Measurements from ENCODE around the gene BMPR2. TPM values are rescaled to one million over a fixed set of nuclear protein-coding genes. Genes with fewer than 3 reads are reported as not detected.
"Not testable (repeated sequence)": the region's sequence is repeated elsewhere in the genome, so short reads cannot be mapped to it uniquely, and the experiment has no call there.

The BMPR2 gene
- total and polyA plus RNA-seq, 2 donors (not counting 1 experiment from before 2014, with no cell fraction given), result 3.1 to 24.6 TPM

GRCh38 chr2:202434472-202434871 lies 58.3 kb downstream of the BMPR2 start:
- WGBS (ENCODE audit: insufficient coverage), result no CpG with 5 or more reads among the region's 1 CpG
- Mint-ChIP-seq H3K4me3 (no peak overlapping the region), H3K4me1 (no peaks in the 10 kb centered on the region), H3K27ac (no peak overlapping the region), H3K27me3 (peaks cover 8% of the 10 kb centered on the region), H3K9me3 (ENCODE audit: insufficient read depth) (peaks cover 1% of the 10 kb centered on the region)
- DNase-seq, result no peak
- Histone ChIP-seq H3K36me3 (replicated peaks in 1 of 2; ENCODE audit: control extremely low read depth in 1 of 2, control insufficient read depth in 1 of 2, extremely low read depth in 1 of 2, insufficient read depth in 2 of 2, low read length in 1 of 2) (peaks cover 0 to 1% of the 10 kb centered on the region in 2 experiments), H3K79me2 (ENCODE audit: control insufficient read depth, insufficient read depth, low read length) (peaks cover 7% of the 10 kb centered on the region), H3K4me3 (ENCODE audit: control extremely low read depth in 1 of 5, extremely low read depth in 1 of 5, insufficient read depth in 1 of 5, low read depth in 2 of 5, low read length in 4 of 5) (no peak overlapping the region), H3K27me3 (replicated peaks in 1 of 4; ENCODE audit: control extremely low read depth in 1 of 4, control insufficient read depth in 3 of 4, insufficient read depth in 4 of 4, low read length in 3 of 4) (peaks cover 0 to 7% (median 2%) of the 10 kb centered on the region in 4 experiments), H3K9ac (ENCODE audit: low read length) (no peak overlapping the region), H3K4me1 (ENCODE audit: control insufficient read depth in 2 of 2, insufficient read depth in 2 of 2, low read length in 2 of 2) (no peaks in the 10 kb centered on the region), H2AFZ (ENCODE audit: insufficient read depth, low read depth, low read length, poor library complexity, severe bottlenecking) (no peak overlapping the region), H4K20me1 (ENCODE audit: control insufficient read depth, insufficient read depth, low read length, poor library complexity, severe bottlenecking) (peaks cover 8% of the 10 kb centered on the region), H3K27ac (ENCODE audit: low read length in 2 of 2) (no peak overlapping the region), H3K9me3 (ENCODE audit: control extremely low read depth in 1 of 3, control insufficient read depth in 2 of 3, insufficient read depth in 1 of 3, low read length in 2 of 3) (peaks cover 0 to 6% (median 6%) of the 10 kb centered on the region in 3 donors), H3K4me2 (replicated peaks; ENCODE audit: low read depth, low read length, poor library complexity, severe bottlenecking) (no peak overlapping the region)
- ATAC-seq (ENCODE audit: low read depth), result no peak
- CTCF ChIA-PET, result no interaction called here
- intact Hi-C loops (cut with micrococcal nuclease), result no loop called here
- POLR2A ChIA-PET, result no interaction called here
- TF ChIP-seq CTCF (IDR thresholded peaks at IDR 0.05), result no peak
- no peak for TF ChIP-seq EZH2 (IDR thresholded peaks at IDR 0.05; ENCODE audit: borderline replicate concordance, insufficient read depth, low read depth, low read length, poor library complexity, severe bottlenecking)

- DNase-seq, result no peak
- Mint-ChIP-seq H3K4me3 (no peak overlapping the region), H3K9me3 (ENCODE audit: insufficient read depth) (no peaks in the 10 kb centered on the region), H3K27me3 (peaks cover 4% of the 10 kb centered on the region), H3K4me1 (no peaks in the 10 kb centered on the region), H3K27ac (no peak overlapping the region)
- Histone ChIP-seq H2AFZ (ENCODE audit: insufficient read depth, low read depth, low read length, poor library complexity, severe bottlenecking) (no peak overlapping the region), H4K20me1 (ENCODE audit: control insufficient read depth, insufficient read depth, low read length, poor library complexity, severe bottlenecking) (peaks cover 6% of the 10 kb centered on the region), H3K27me3 (replicated peaks in 1 of 4; ENCODE audit: control extremely low read depth in 1 of 4, control insufficient read depth in 3 of 4, insufficient read depth in 4 of 4, low read length in 3 of 4) (no peaks in the 10 kb centered on the region), H3K79me2 (ENCODE audit: control insufficient read depth, insufficient read depth, low read length) (no peaks in the 10 kb centered on the region), H3K4me2 (replicated peaks; ENCODE audit: low read depth, low read length, poor library complexity, severe bottlenecking) (no peak overlapping the region), H3K9ac (ENCODE audit: low read length) (no peak overlapping the region), H3K9me3 (ENCODE audit: control extremely low read depth in 1 of 3, control insufficient read depth in 2 of 3, insufficient read depth in 1 of 3, low read length in 2 of 3) (peaks cover 0 to 3% (median 0%) of the 10 kb centered on the region in 3 donors), H3K4me1 (ENCODE audit: control insufficient read depth in 2 of 2, insufficient read depth in 2 of 2, low read length in 2 of 2) (no peaks in the 10 kb centered on the region), H3K4me3 (ENCODE audit: control extremely low read depth in 1 of 5, extremely low read depth in 1 of 5, insufficient read depth in 1 of 5, low read depth in 2 of 5, low read length in 4 of 5) (no peak overlapping the region), H3K36me3 (replicated peaks in 1 of 2; ENCODE audit: control extremely low read depth in 1 of 2, control insufficient read depth in 1 of 2, extremely low read depth in 1 of 2, insufficient read depth in 2 of 2, low read length in 1 of 2) (no peaks in the 10 kb centered on the region), H3K27ac (ENCODE audit: low read length in 2 of 2) (no peak overlapping the region)
- ChIA-PET POLR2A (no interaction called here), CTCF (interaction anchor here (0.7 kb wide), 1 partner anchor 444 kb away, joined by 3 read pairs; no protein-coding TSS in a partner anchor)
- TF ChIP-seq EZH2 (IDR thresholded peaks at IDR 0.05; ENCODE audit: borderline replicate concordance, insufficient read depth, low read depth, low read length, poor library complexity, severe bottlenecking) (no peak), CTCF (IDR thresholded peaks at IDR 0.05) (no peak)
- intact Hi-C loops (cut with micrococcal nuclease), result no loop called here
- no peak for ATAC-seq (ENCODE audit: low read depth)
- 20% methylated on average over 1 of the region's 3 CpGs for WGBS (ENCODE audit: insufficient coverage)
Measured at GRCh38 chr2:202436626-202437025, 60.5 kb downstream of the BMPR2 start.

- H3K9me3 ChIP-seq (ENCODE audit: control extremely low read depth in 1 of 3, control insufficient read depth in 2 of 3, insufficient read depth in 1 of 3, low read length in 2 of 3); CTCF ChIA-PET; H3K4me3 Mint-ChIP-seq; H3K4me1 Mint-ChIP-seq; H3K9ac ChIP-seq (ENCODE audit: low read length); H2AFZ ChIP-seq (ENCODE audit: insufficient read depth, low read depth, low read length, poor library complexity, severe bottlenecking); H3K27me3 Mint-ChIP-seq; H3K36me3 ChIP-seq (replicated peaks in 1 of 2; ENCODE audit: control extremely low read depth in 1 of 2, control insufficient read depth in 1 of 2, extremely low read depth in 1 of 2, insufficient read depth in 2 of 2, low read length in 1 of 2); DNase-seq; H3K79me2 ChIP-seq (ENCODE audit: control insufficient read depth, insufficient read depth, low read length); H3K27me3 ChIP-seq (replicated peaks in 1 of 4; ENCODE audit: control extremely low read depth in 1 of 4, control insufficient read depth in 3 of 4, insufficient read depth in 4 of 4, low read length in 3 of 4); H3K9me3 Mint-ChIP-seq (ENCODE audit: insufficient read depth); H3K27ac ChIP-seq (ENCODE audit: low read length in 2 of 2); POLR2A ChIA-PET; ATAC-seq (ENCODE audit: low read depth); H4K20me1 ChIP-seq (ENCODE audit: control insufficient read depth, insufficient read depth, low read length, poor library complexity, severe bottlenecking); H3K27ac Mint-ChIP-seq; H3K4me1 ChIP-seq (ENCODE audit: control insufficient read depth in 2 of 2, insufficient read depth in 2 of 2, low read length in 2 of 2); intact Hi-C loops (cut with micrococcal nuclease); H3K4me2 ChIP-seq (replicated peaks; ENCODE audit: low read depth, low read length, poor library complexity, severe bottlenecking); H3K4me3 ChIP-seq (ENCODE audit: control extremely low read depth in 1 of 5, extremely low read depth in 1 of 5, insufficient read depth in 1 of 5, low read depth in 2 of 5, low read length in 4 of 5): not testable (repeated sequence)
- 97% methylated on average over 11 of the region's 24 CpGs for WGBS (ENCODE audit: insufficient coverage)
Measured at GRCh38 chr2:202440117-202440516, 64.0 kb downstream of the BMPR2 start.
